Activated T-cell treated with anti-CD3 and anti-CD28 coated beads, Interleukin-2, amount 50 U/mL, for 72 hours (primary cell): ENCODE measurements around the gene DHX16. TPM values are rescaled to one million over a fixed set of nuclear protein-coding genes. Genes with fewer than 3 reads are reported as not detected.
A peak's percentile ranks its signal among the peaks of the same experiment; 100 is the strongest.

ENCODE experiments used
- ATAC-seq, 2 donors: fragments of 150-1000 bp; cut with Tn5 transposase; replicated peaks in 1 of 2; 2 replicates each; pipeline ENCODE4 v1.10.0; 2021; ENCODE audit warnings: moderate library complexity in 2 of 2, mild to moderate bottlenecking in 1 of 2
- DNase-seq, 2 donors: peaks; one replicate each; pipeline ENCODE4 v3.0.0; 2021 to 2022; ENCODE audit warnings: mixed read lengths in 1 of 2
- H3K27ac Mint-ChIP-seq: one replicate; pipeline ENCODE4 v1.8.0; 2022; ENCODE audit warnings: mild to moderate bottlenecking, moderate library complexity, mixed read lengths
- H3K27me3 Mint-ChIP-seq: one replicate; pipeline ENCODE4 v1.8.0; 2022; ENCODE audit warnings: low read depth, mixed read lengths
- H3K36me3 Mint-ChIP-seq, 2 donors: one replicate each; pipeline ENCODE4 v1.8.0; 2022; ENCODE audit warnings: mixed read lengths in 2 of 2, mild to moderate bottlenecking in 1 of 2; ENCODE audit not compliant: insufficient read depth in 2 of 2
- H3K4me1 Mint-ChIP-seq: one replicate; pipeline ENCODE4 v1.8.0; 2022; ENCODE audit warnings: low read depth, mixed read lengths
- H3K4me3 Mint-ChIP-seq, 2 donors: one replicate each; pipeline ENCODE4 v1.8.0; 2022; ENCODE audit warnings: mild to moderate bottlenecking in 2 of 2, mixed read lengths in 2 of 2, moderate library complexity in 2 of 2
- H3K9me3 Mint-ChIP-seq, 2 donors: one replicate each; pipeline ENCODE4 v1.8.0; 2022; ENCODE audit warnings: mixed read lengths in 2 of 2
- total RNA-seq, 2 donors: library from RNA; stranded (reverse); gene quantifications; one replicate each; pipeline ENCODE4 v1.2.3, GENCODE V29; 2022

DHX16 gene
- total RNA-seq, 2 donors from 2014 or later: 39.2 to 43.0 TPM

DNA sequence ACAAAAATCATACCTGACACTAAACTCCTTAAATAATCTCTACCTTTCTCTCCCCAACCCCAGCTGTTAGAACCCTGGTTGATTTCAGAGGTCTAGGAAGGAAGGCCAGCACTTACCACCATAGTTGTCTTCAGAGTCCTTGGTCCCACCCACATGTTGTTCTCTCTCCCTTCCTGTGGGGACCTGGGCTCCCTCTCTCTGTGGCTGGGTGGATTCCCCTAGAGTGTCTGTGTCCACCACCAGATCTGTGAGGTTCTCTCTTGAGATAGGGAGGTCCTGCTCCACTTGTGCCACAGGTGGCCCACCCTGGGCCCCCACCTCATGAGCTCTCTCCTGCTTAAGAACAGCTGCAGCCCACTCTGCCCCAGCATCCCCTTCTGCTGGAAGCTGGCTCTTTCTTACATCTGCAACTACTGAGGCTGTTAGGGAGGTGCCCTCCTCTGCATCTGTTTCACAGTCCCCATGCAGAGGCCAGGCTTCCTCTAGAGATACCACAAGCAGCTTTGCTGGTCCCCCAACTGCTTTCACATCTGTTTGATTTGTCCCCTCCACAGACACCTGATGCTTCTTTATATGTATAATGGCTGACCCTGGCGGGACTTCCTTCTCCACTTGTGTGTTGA is 39.1 kb upstream of the DHX16 start:
- Mint-ChIP-seq H3K4me3 (peak overlapping the region in 1 of 2 donors; percentile 57), H3K27me3 (no peaks in the 10 kb centered on the region), H3K9me3 (no peaks in the 10 kb centered on the region), H3K36me3 (peaks cover 29 to 64% of the 10 kb centered on the region in 2 donors), H3K27ac (peak overlapping the region; percentile 1), H3K4me1 (peaks cover 57% of the 10 kb centered on the region)
- no peak for DNase-seq
- peak in 1 of 2 donors; percentile 54 for ATAC-seq

DNA sequence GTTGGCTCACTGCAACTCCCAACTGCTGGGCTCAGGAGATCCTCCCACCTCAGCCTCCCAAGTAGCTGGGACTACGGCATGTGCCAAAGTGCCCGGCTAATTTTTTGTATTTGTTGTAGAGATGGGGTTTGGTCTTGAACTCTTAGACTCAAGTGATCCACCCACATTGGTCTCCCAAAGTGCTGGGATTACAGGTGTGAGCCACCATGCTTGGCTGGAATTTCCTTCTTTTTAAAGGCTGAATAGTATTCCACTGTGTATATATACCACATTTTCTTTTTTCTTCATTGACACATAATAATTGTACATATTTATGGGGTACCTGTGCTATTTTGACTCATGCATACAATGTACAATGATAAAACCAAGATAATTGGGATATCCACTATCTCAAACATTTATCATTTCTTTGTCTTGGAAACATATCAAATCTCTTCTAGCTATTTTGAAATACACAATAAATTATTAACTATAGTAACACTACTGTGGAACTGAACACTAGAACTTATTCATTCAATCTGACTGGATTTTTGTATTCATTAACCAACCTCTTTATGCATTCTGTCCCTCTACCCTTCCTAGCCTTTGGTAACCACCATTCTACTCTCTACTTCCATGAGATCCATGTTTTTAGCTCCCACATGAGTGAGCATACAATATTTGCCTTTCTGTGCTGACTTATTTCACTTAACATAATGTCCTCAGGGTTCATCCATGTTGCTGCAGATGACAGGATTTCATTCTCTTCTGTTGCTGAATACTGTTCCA is 36.5 kb upstream of the DHX16 start:
- H3K4me3 Mint-ChIP-seq: no peak overlapping the region
- H3K27me3 Mint-ChIP-seq: no peaks in the 10 kb centered on the region
- no peak for ATAC-seq
- no peaks in the 10 kb centered on the region for H3K9me3 Mint-ChIP-seq
- no peak for DNase-seq
- H3K4me1 Mint-ChIP-seq: peaks cover 33% of the 10 kb centered on the region
- no peak overlapping the region for H3K27ac Mint-ChIP-seq
- H3K36me3 Mint-ChIP-seq: peaks cover 28 to 51% of the 10 kb centered on the region in 2 donors

GRCh38 chr6:30707281-30707850 is 34.6 kb upstream of the DHX16 start:
- no peak for ATAC-seq
- H3K9me3 Mint-ChIP-seq: no peaks in the 10 kb centered on the region
- no peak overlapping the region for H3K27ac Mint-ChIP-seq
- H3K4me3 Mint-ChIP-seq: no peak overlapping the region
- H3K27me3 Mint-ChIP-seq: no peaks in the 10 kb centered on the region
- no peak for DNase-seq
- peaks cover 18 to 43% of the 10 kb centered on the region in 2 donors for H3K36me3 Mint-ChIP-seq
- peaks cover 19% of the 10 kb centered on the region for H3K4me1 Mint-ChIP-seq

DNA sequence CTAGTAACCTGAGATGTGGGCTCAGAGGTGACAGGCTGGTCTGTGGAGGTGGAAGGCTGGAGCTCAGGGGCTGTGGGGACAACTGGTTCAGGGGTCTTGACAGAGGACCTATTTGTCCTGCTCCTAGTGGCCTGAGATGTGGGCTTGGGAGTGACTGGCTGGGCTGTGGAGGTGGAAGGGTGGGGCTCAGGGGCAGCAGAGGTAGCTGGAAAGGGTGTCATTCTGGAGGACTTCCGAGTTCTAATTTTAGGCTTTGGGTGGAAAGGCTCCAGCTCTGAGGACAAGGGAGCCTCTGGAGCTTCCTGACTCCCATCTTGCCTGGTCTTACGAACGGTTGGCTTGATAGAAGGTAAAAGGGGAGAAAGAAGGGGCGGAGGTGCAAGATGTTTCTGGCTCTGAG is 32.8 kb upstream of the DHX16 start:
- Mint-ChIP-seq H3K4me1 (peaks cover 6% of the 10 kb centered on the region), H3K4me3 (no peak overlapping the region), H3K9me3 (no peaks in the 10 kb centered on the region), H3K36me3 (peaks cover 19 to 26% of the 10 kb centered on the region in 2 donors), H3K27ac (no peak overlapping the region), H3K27me3 (no peaks in the 10 kb centered on the region)
- no peak for DNase-seq
- no peak for ATAC-seq

DNA sequence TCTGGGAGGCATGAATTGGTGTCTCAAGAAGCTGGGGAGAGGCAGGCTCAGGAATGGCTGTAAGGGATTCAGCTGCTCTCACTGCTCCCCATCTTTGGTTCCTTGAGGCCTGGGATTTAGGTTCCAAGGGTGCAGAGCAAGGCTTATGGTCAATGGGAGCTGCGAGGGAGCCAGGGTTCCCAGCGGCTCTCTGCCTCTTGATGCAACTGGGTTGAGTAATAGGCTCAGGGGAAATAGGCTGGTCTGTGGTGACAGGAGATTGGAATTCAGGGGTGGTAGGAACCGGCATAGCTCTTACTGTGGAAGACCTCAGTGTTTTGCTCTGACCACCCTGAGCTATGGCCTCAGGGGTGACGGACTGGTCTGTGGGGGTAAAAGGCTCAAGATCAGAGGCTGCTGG is 31.0 kb upstream of the DHX16 start:
- H3K27ac Mint-ChIP-seq: no peak overlapping the region
- H3K27me3 Mint-ChIP-seq: no peaks in the 10 kb centered on the region
- H3K4me3 Mint-ChIP-seq: no peak overlapping the region
- H3K9me3 Mint-ChIP-seq: no peaks in the 10 kb centered on the region
- peaks cover 6% of the 10 kb centered on the region for H3K4me1 Mint-ChIP-seq
- DNase-seq (no peak), ATAC-seq (no peak)
- peaks cover 17 to 24% of the 10 kb centered on the region in 2 donors for H3K36me3 Mint-ChIP-seq

- Mint-ChIP-seq H3K36me3 (peaks cover 15 to 20% of the 10 kb centered on the region in 2 donors), H3K27me3 (no peaks in the 10 kb centered on the region)
- no peak for ATAC-seq
These were observed 30.2 kb upstream of the DHX16 start for GRCh38 chr6:30703011-30703410.

DNA sequence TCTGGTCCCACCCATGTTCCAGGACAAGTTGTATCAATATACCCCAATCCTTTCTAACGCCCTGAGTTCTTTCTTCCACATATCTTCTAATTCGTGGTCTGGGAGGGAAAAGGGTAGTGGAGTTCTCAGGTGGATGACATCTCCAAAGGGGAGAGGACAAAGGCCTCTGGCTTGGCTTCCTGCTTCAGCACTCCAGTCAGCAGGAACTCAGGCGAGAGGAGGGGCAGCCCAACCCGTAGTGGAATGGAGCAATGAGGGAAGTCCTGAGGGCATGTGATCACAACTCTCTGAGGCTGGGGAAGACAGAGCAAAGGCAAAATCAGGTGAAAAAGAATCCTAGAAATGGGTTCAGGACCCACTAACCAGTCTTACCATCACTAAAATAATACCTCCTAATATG is 27.5 kb upstream of the DHX16 start:
- H3K36me3 Mint-ChIP-seq: peaks cover 7 to 12% of the 10 kb centered on the region in 2 donors
- no peak overlapping the region for H3K27ac Mint-ChIP-seq
- no peak for ATAC-seq
- H3K27me3 Mint-ChIP-seq: no peaks in the 10 kb centered on the region
- DNase-seq: no peak
- H3K4me1 Mint-ChIP-seq: peaks cover 7% of the 10 kb centered on the region
- H3K4me3 Mint-ChIP-seq: no peak overlapping the region
- no peaks in the 10 kb centered on the region for H3K9me3 Mint-ChIP-seq

More at GRCh38 chr6:30703011-30703410, 30.2 kb upstream of the DHX16 start:
- Mint-ChIP-seq H3K27ac (no peak overlapping the region), H3K4me1 (peaks cover 4% of the 10 kb centered on the region), H3K4me3 (no peak overlapping the region), H3K9me3 (no peaks in the 10 kb centered on the region)
- no peak for DNase-seq

DNA sequence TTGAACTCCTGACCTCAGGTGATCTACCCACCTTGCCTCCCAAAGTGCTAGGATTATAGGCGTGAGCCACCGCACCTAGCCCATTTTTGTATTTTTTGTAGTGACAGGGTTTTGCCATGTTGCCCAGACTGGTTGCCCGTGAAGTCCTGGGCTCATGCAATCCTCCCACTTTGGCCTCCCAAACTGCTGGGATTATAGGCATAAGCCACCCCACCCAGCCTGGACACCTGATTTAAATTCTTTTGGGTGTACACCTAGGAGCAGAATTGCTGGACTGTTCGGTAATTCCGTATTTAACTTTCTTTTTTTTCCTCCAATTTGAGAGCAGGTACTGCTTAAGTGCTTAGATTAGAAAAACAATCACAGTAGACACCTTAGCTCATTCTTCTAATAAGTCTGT is 23.6 kb upstream of the DHX16 start:
- no peak for DNase-seq
- H3K36me3 Mint-ChIP-seq: peaks cover 0 to 2% of the 10 kb centered on the region in 2 donors
- peaks cover 10% of the 10 kb centered on the region for H3K4me1 Mint-ChIP-seq
- no peaks in the 10 kb centered on the region for H3K9me3 Mint-ChIP-seq
- no peak overlapping the region for H3K27ac Mint-ChIP-seq
- ATAC-seq: no peak
- H3K27me3 Mint-ChIP-seq: no peaks in the 10 kb centered on the region
- no peak overlapping the region for H3K4me3 Mint-ChIP-seq

DNA sequence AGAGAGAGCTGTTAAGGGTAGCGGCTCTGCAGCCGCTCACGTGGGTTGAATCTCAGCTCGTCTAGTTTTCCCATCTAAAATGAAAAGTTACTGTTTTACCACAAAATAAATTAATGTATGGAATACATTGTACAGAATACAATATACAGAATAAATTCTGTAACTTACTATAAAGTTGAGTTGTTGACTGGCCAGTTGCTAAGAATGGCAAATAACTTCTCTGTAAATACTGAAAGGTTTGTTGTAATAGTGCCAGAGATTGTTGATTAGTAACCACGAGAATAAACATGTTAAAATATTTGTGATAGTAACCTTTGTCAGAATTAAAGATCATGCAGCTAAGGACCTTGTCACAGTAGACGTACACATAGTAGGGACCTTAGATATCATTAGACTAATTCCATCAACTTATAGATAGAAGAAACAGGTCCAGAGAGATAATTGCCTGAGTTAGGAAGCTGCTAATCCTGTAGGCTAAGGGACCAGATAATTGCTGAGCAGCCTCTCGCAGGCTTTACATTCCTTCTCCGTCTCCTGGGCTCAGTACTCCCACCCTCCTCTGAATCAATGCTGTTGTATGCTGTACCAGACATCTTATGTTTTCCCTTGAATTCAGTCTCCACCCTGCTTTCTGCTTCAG is 18.5 kb upstream of the DHX16 start:
- Mint-ChIP-seq H3K9me3 (no peaks in the 10 kb centered on the region), H3K27me3 (no peaks in the 10 kb centered on the region), H3K27ac (peak overlapping the region; percentile 34), H3K4me1 (peaks cover 41% of the 10 kb centered on the region), H3K4me3 (peak overlapping the region; percentile 96 to 98), H3K36me3 (peaks cover 1 to 4% of the 10 kb centered on the region in 2 donors)
- DNase-seq (no peak), ATAC-seq (no peak)

- Mint-ChIP-seq H3K9me3 (no peaks in the 10 kb centered on the region), H3K4me1 (peaks cover 41% of the 10 kb centered on the region), H3K27me3 (no peaks in the 10 kb centered on the region), H3K27ac (peak within 1 kb of the TSS; percentile 92), H3K36me3 (peaks cover 7 to 11% of the 10 kb centered on the region in 2 donors), H3K4me3 (peak within 1 kb of the TSS; percentile 96 to 98)
- DNase-seq (peak; percentile 77 to 86), ATAC-seq (peak; percentile 46 to 55)
These were observed 17.8 kb upstream of the DHX16 start, which contains the start of gene NRM for GRCh38 chr6:30690403-30691207. TSS of gene NRM (minus strand) at chr6:30690984. CDS start at chr6:30690974, 10 bp downstream.

DNA sequence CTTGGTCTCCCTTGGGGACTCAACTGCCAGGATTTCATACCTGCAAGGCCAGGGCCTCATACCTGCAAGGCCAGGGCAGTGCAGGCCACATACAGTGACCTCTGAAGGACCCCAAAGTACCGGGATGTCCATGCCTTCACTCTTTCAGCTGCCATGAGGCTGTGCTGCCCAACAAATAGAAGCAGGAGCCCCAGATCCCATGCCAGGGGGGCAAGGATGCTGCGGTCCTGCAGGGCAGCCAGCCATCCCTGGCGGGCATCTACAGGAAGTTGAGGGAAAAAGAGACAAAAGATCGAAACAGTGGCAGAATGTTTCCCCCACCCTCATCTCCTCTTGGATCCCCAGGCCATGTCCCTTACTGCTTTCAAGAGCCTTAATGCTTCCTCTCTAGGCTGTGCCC is 17.2 kb upstream of the DHX16 start:
- peak overlapping the region; percentile 92 for H3K27ac Mint-ChIP-seq
- no peaks in the 10 kb centered on the region for H3K9me3 Mint-ChIP-seq
- peak overlapping the region; percentile 96 to 98 for H3K4me3 Mint-ChIP-seq
- ATAC-seq: no peak
- H3K4me1 Mint-ChIP-seq: peaks cover 41% of the 10 kb centered on the region
- no peaks in the 10 kb centered on the region for H3K27me3 Mint-ChIP-seq
- no peak for DNase-seq
- H3K36me3 Mint-ChIP-seq: peaks cover 13 to 18% of the 10 kb centered on the region in 2 donors

DNA sequence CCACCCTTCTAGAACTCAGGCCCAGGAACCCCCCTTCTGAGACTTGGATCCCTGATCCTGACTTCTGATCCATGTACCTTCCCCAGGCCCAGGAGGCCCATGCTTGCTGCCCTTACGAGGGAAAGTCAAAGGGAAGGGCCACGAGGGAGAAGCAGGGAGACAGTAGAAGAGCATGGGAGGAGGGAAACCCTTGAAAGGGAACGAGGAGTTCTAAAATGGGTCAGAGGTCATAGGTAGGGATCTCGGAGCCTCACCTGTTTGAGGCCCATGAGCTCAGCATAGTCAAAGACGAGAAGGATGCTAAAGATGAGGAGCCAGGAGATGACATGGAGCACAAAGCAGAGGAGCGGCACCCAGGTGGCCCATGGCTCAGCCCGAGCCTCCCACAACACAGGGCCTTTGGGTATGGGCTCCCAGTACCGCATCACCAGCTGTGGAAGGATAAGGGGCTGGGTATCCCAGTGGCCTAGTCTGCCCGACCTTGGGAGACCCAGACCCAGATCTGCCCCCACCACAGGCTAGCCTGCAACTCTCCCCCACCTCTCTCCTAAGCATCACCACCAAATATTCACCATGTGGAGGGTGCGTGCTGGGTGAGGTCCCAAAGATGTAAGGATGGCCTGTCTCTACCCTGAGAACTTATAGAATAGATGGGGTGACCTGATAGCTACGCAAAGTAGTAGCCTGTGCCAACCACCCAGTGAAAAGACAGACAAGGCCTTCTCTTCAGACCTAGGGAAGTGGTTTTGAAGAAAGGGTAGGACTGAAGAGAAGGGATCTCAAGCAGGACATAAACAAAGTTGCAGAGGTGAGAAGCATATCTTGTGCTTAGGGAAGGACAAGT is 16.4 kb upstream of the DHX16 start:
- ATAC-seq: no peak
- DNase-seq: no peak
- H3K27ac Mint-ChIP-seq: peak overlapping the region; percentile 27
- peaks cover 16 to 22% of the 10 kb centered on the region in 2 donors for H3K36me3 Mint-ChIP-seq
- H3K4me1 Mint-ChIP-seq: peaks cover 41% of the 10 kb centered on the region
- H3K4me3 Mint-ChIP-seq: peak overlapping the region; percentile 96 to 98
- H3K27me3 Mint-ChIP-seq: no peaks in the 10 kb centered on the region
- no peaks in the 10 kb centered on the region for H3K9me3 Mint-ChIP-seq
